ENCODE results near the gene KCNC1. TPM values are rescaled to one million over a fixed set of nuclear protein-coding genes. Genes with fewer than 3 reads are reported as not detected.

KCNC1 gene
- total RNA-seq, 5 donors from 2014 or later (not counting 1 experiment from before 2014, with no cell fraction given): not detected

DNA sequence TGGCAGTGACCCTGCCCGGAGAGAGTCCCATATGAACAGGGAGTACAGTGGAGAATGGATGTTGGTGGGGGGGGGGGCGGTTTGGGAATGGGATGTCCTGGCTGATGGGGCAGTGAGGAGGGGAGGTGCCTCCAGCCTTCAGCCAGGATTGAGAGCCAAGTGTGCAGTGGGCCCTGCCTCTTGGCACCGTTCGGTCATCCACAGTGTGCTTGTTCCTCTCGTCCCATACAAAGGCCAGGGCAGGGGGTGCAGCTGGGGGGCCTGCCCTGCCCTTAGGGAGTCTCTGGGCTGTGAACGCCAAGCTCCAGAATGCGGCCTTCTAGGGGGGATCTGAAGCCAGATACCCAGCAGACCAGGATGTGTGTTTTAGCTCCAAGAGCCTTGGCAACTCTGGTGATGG lies 34.0 kb downstream of the KCNC1 start:
- Mint-ChIP-seq H3K27me3 (peaks cover 6% of the 10 kb centered on the region in 2 donors), H3K9me3 (no peaks in the 10 kb centered on the region), H3K4me3 (no peak overlapping the region), H3K27ac (no peak overlapping the region), H3K36me3 (no peaks in the 10 kb centered on the region), H3K4me1 (no peaks in the 10 kb centered on the region)
- DNase-seq: no peak
- Histone ChIP-seq H3K4me3 (ENCODE audit: control insufficient read depth in 1 of 2, extremely low read depth in 1 of 2, low read length in 1 of 2) (no peak overlapping the region), H3K27ac (ENCODE audit: low read length) (no peak overlapping the region), H3K27me3 (replicated peaks in 1 of 2; ENCODE audit: control insufficient read depth in 2 of 2, extremely low read depth in 1 of 2, insufficient read depth in 2 of 2, low read length in 1 of 2) (peaks cover 0 to 12% of the 10 kb centered on the region in 2 experiments), H3K36me3 (ENCODE audit: control insufficient read depth in 2 of 2, extremely low read depth in 1 of 2, insufficient read depth in 1 of 2, low read length in 1 of 2) (no peaks in the 10 kb centered on the region), H3K9me3 (no peaks in the 10 kb centered on the region), H3K4me1 (ENCODE audit: control insufficient read depth in 1 of 2, extremely low read depth in 1 of 2, insufficient read depth in 2 of 2, low read length in 2 of 2) (no peaks in the 10 kb centered on the region)
- POLR2A ChIA-PET: interaction anchor here in 1 of 2 donors (0.7 kb wide), 1 partner anchor 14 kb away, joined by 9 read pairs; no protein-coding TSS in a partner anchor
- ATAC-seq (replicated peaks in 1 of 4): no peak
- CTCF ChIA-PET: no interaction called here
- 86% methylated on average over 6 of the region's 7 CpGs for WGBS (ENCODE audit: insufficient coverage)

- no peak for DNase-seq
- Histone ChIP-seq H3K9me3 (no peaks in the 10 kb centered on the region), H3K4me1 (ENCODE audit: control insufficient read depth in 1 of 2, extremely low read depth in 1 of 2, insufficient read depth in 2 of 2, low read length in 2 of 2) (no peaks in the 10 kb centered on the region), H3K4me3 (ENCODE audit: control insufficient read depth in 1 of 2, extremely low read depth in 1 of 2, low read length in 1 of 2) (no peak overlapping the region), H3K36me3 (ENCODE audit: control insufficient read depth in 2 of 2, extremely low read depth in 1 of 2, insufficient read depth in 1 of 2, low read length in 1 of 2) (no peaks in the 10 kb centered on the region), H3K27ac (ENCODE audit: low read length) (no peak overlapping the region), H3K27me3 (replicated peaks in 1 of 2; ENCODE audit: control insufficient read depth in 2 of 2, extremely low read depth in 1 of 2, insufficient read depth in 2 of 2, low read length in 1 of 2) (peaks cover 0 to 8% of the 10 kb centered on the region in 2 experiments)
- ChIA-PET CTCF (no interaction called here), POLR2A (interaction anchor here in 1 of 2 donors (0.7 kb wide), 1 partner anchor 13 kb away, joined by 9 read pairs; no protein-coding TSS in a partner anchor)
- no peaks in the 10 kb centered on the region for H3K9me3 Mint-ChIP-seq
- no peaks in the 10 kb centered on the region for H3K36me3 Mint-ChIP-seq
- WGBS (ENCODE audit: insufficient coverage): no CpG with 5 or more reads among the region's 1 CpG
- peaks cover 6% of the 10 kb centered on the region in 2 donors for H3K27me3 Mint-ChIP-seq
- no peak overlapping the region for H3K4me3 Mint-ChIP-seq
- no peaks in the 10 kb centered on the region for H3K4me1 Mint-ChIP-seq
- ATAC-seq (replicated peaks in 1 of 4): no peak
- no peak overlapping the region for H3K27ac Mint-ChIP-seq
These were observed 34.6 kb downstream of the KCNC1 start for GRCh38 chr11:17769218-17769617.

- ATAC-seq (replicated peaks in 1 of 4) (no peak), DNase-seq (no peak)
- ChIA-PET CTCF (no interaction called here), POLR2A (no interaction called here)
- Mint-ChIP-seq H3K9me3 (no peaks in the 10 kb centered on the region), H3K4me1 (no peaks in the 10 kb centered on the region), H3K27ac (no peak overlapping the region), H3K27me3 (peaks cover 6% of the 10 kb centered on the region in 2 donors), H3K4me3 (no peak overlapping the region), H3K36me3 (no peaks in the 10 kb centered on the region)
- WGBS (ENCODE audit: insufficient coverage): 90% methylated on average over 8 of the region's 9 CpGs
- Histone ChIP-seq H3K9me3 (no peaks in the 10 kb centered on the region), H3K4me1 (ENCODE audit: control insufficient read depth in 1 of 2, extremely low read depth in 1 of 2, insufficient read depth in 2 of 2, low read length in 2 of 2) (no peaks in the 10 kb centered on the region), H3K4me3 (ENCODE audit: control insufficient read depth in 1 of 2, extremely low read depth in 1 of 2, low read length in 1 of 2) (no peak overlapping the region), H3K27ac (ENCODE audit: low read length) (no peak overlapping the region), H3K27me3 (replicated peaks in 1 of 2; ENCODE audit: control insufficient read depth in 2 of 2, extremely low read depth in 1 of 2, insufficient read depth in 2 of 2, low read length in 1 of 2) (peaks cover 0 to 5% of the 10 kb centered on the region in 2 experiments), H3K36me3 (ENCODE audit: control insufficient read depth in 2 of 2, extremely low read depth in 1 of 2, insufficient read depth in 1 of 2, low read length in 1 of 2) (no peaks in the 10 kb centered on the region)
These were observed 35.6 kb downstream of the KCNC1 start for GRCh38 chr11:17770048-17770652.

- ChIA-PET CTCF (no interaction called here), POLR2A (no interaction called here)
- H3K4me1 ChIP-seq (ENCODE audit: control insufficient read depth in 1 of 2, extremely low read depth in 1 of 2, insufficient read depth in 2 of 2, low read length in 2 of 2): no peaks in the 10 kb centered on the region
- no peaks in the 10 kb centered on the region for H3K36me3 Mint-ChIP-seq
- no peak overlapping the region for H3K4me3 Mint-ChIP-seq
- no peak overlapping the region for H3K27ac Mint-ChIP-seq
- H3K36me3 ChIP-seq (ENCODE audit: control insufficient read depth in 2 of 2, extremely low read depth in 1 of 2, insufficient read depth in 1 of 2, low read length in 1 of 2): no peaks in the 10 kb centered on the region
- DNase-seq: no peak
- no peaks in the 10 kb centered on the region for H3K4me1 Mint-ChIP-seq
- H3K27me3 Mint-ChIP-seq: peaks cover 0 to 2% of the 10 kb centered on the region in 2 donors
- no peak overlapping the region for H3K4me3 ChIP-seq (ENCODE audit: control insufficient read depth in 1 of 2, extremely low read depth in 1 of 2, low read length in 1 of 2)
- no peak overlapping the region for H3K27ac ChIP-seq (ENCODE audit: low read length)
- H3K9me3 ChIP-seq: no peaks in the 10 kb centered on the region
- H3K9me3 Mint-ChIP-seq: no peaks in the 10 kb centered on the region
- no peak for ATAC-seq (replicated peaks in 1 of 4)
- H3K27me3 ChIP-seq (replicated peaks in 1 of 2; ENCODE audit: control insufficient read depth in 2 of 2, extremely low read depth in 1 of 2, insufficient read depth in 2 of 2, low read length in 1 of 2): peaks cover 0 to 4% of the 10 kb centered on the region in 2 experiments
These were observed 36.3 kb downstream of the KCNC1 start for GRCh38 chr11:17770917-17771316.

GRCh38 chr11:17771415-17771814 lies 36.8 kb downstream of the KCNC1 start:
- H3K4me3 ChIP-seq (ENCODE audit: control insufficient read depth in 1 of 2, extremely low read depth in 1 of 2, low read length in 1 of 2): no peak overlapping the region
- Mint-ChIP-seq H3K27me3 (no peaks in the 10 kb centered on the region), H3K36me3 (no peaks in the 10 kb centered on the region), H3K9me3 (no peaks in the 10 kb centered on the region), H3K4me1 (no peaks in the 10 kb centered on the region), H3K4me3 (no peak overlapping the region), H3K27ac (no peak overlapping the region)
- no peaks in the 10 kb centered on the region for H3K27me3 ChIP-seq (replicated peaks in 1 of 2; ENCODE audit: control insufficient read depth in 2 of 2, extremely low read depth in 1 of 2, insufficient read depth in 2 of 2, low read length in 1 of 2)
- H3K36me3 ChIP-seq (ENCODE audit: control insufficient read depth in 2 of 2, extremely low read depth in 1 of 2, insufficient read depth in 1 of 2, low read length in 1 of 2): no peaks in the 10 kb centered on the region
- CTCF ChIA-PET: no interaction called here
- ATAC-seq (replicated peaks in 1 of 4) (no peak), DNase-seq (no peak)
- POLR2A ChIA-PET: no interaction called here
- WGBS (ENCODE audit: insufficient coverage): 90% methylated on average over 14 of the region's 17 CpGs
- H3K9me3 ChIP-seq: no peaks in the 10 kb centered on the region
- no peaks in the 10 kb centered on the region for H3K4me1 ChIP-seq (ENCODE audit: control insufficient read depth in 1 of 2, extremely low read depth in 1 of 2, insufficient read depth in 2 of 2, low read length in 2 of 2)
- no peak overlapping the region for H3K27ac ChIP-seq (ENCODE audit: low read length)

DNA sequence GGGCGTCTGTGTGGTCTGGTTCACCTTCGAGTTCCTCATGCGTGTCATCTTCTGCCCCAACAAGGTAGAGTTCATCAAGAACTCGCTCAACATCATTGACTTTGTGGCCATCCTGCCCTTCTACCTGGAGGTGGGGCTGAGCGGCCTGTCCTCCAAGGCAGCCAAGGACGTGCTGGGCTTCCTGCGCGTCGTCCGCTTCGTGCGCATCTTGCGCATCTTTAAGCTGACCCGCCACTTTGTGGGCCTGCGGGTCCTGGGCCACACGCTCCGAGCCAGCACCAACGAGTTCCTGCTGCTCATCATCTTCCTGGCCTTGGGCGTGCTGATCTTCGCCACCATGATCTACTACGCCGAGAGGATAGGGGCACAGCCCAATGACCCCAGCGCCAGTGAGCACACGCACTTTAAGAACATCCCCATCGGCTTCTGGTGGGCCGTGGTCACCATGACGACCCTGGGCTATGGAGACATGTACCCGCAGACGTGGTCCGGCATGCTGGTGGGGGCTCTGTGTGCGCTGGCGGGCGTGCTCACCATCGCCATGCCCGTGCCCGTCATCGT lies 37.3 kb downstream of the KCNC1 start:
- Mint-ChIP-seq H3K27ac (no peak overlapping the region), H3K4me1 (no peaks in the 10 kb centered on the region), H3K27me3 (no peaks in the 10 kb centered on the region), H3K4me3 (no peak overlapping the region), H3K36me3 (no peaks in the 10 kb centered on the region), H3K9me3 (no peaks in the 10 kb centered on the region)
- H3K4me1 ChIP-seq (ENCODE audit: control insufficient read depth in 1 of 2, extremely low read depth in 1 of 2, insufficient read depth in 2 of 2, low read length in 2 of 2): no peaks in the 10 kb centered on the region
- 95% methylated on average over 37 of the region's 37 CpGs for WGBS (ENCODE audit: insufficient coverage)
- no peak for ATAC-seq (replicated peaks in 1 of 4)
- CTCF ChIA-PET: no interaction called here
- H3K27me3 ChIP-seq (replicated peaks in 1 of 2; ENCODE audit: control insufficient read depth in 2 of 2, extremely low read depth in 1 of 2, insufficient read depth in 2 of 2, low read length in 1 of 2): no peaks in the 10 kb centered on the region
- H3K27ac ChIP-seq (ENCODE audit: low read length): no peak overlapping the region
- POLR2A ChIA-PET: no interaction called here
- no peaks in the 10 kb centered on the region for H3K9me3 ChIP-seq
- no peak for DNase-seq
- H3K36me3 ChIP-seq (ENCODE audit: control insufficient read depth in 2 of 2, extremely low read depth in 1 of 2, insufficient read depth in 1 of 2, low read length in 1 of 2): no peaks in the 10 kb centered on the region
- no peak overlapping the region for H3K4me3 ChIP-seq (ENCODE audit: control insufficient read depth in 1 of 2, extremely low read depth in 1 of 2, low read length in 1 of 2)

All from T-cell (primary cell).